ENCODE data around the gene RAB4A.

The RAB4A gene

GRCh38 chr1:229260297-229260696 is 10.6 kb upstream of the RAB4A start:
- Histone ChIP-seq H3K27me3 (ENCODE audit: control insufficient read depth, insufficient read depth, low read length) (no peaks in the 10 kb centered on the region), H3K36me3 (ENCODE audit: control insufficient read depth, insufficient read depth, low read length) (no peaks in the 10 kb centered on the region), H3K4me2 (ENCODE audit: low read length) (no peak overlapping the region), H3K4me1 (no peaks in the 10 kb centered on the region), H2AFZ (no peak overlapping the region), H3K9me3 (ENCODE audit: control insufficient read depth, low read length) (no peaks in the 10 kb centered on the region), H3K27ac (no peak overlapping the region), H3K4me3 (ENCODE audit: low read depth, low read length) (no peak overlapping the region), H3K9ac (no peak overlapping the region), H3K79me2 (no peaks in the 10 kb centered on the region)
- TF ChIP-seq, protein P1, sequence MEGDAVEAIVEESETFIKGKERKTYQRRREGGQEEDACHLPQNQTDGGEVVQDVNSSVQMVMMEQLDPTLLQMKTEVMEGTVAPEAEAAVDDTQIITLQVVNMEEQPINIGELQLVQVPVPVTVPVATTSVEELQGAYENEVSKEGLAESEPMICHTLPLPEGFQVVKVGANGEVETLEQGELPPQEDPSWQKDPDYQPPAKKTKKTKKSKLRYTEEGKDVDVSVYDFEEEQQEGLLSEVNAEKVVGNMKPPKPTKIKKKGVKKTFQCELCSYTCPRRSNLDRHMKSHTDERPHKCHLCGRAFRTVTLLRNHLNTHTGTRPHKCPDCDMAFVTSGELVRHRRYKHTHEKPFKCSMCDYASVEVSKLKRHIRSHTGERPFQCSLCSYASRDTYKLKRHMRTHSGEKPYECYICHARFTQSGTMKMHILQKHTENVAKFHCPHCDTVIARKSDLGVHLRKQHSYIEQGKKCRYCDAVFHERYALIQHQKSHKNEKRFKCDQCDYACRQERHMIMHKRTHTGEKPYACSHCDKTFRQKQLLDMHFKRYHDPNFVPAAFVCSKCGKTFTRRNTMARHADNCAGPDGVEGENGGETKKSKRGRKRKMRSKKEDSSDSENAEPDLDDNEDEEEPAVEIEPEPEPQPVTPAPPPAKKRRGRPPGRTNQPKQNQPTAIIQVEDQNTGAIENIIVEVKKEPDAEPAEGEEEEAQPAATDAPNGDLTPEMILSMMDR (IDR thresholded peaks at IDR 0.05), result no peak

GRCh38 chr1:229262239-229262638 is 8.7 kb upstream of the RAB4A start:
- Histone ChIP-seq H3K27me3 (ENCODE audit: control insufficient read depth, insufficient read depth, low read length) (no peaks in the 10 kb centered on the region), H3K4me2 (ENCODE audit: low read length) (no peak overlapping the region), H3K9me3 (ENCODE audit: control insufficient read depth, low read length) (peaks cover 3% of the 10 kb centered on the region), H3K27ac (no peak overlapping the region), H3K79me2 (no peaks in the 10 kb centered on the region), H3K4me1 (no peaks in the 10 kb centered on the region), H2AFZ (no peak overlapping the region), H3K36me3 (ENCODE audit: control insufficient read depth, insufficient read depth, low read length) (no peaks in the 10 kb centered on the region), H3K4me3 (ENCODE audit: low read depth, low read length) (no peak overlapping the region), H3K9ac (no peak overlapping the region)
- TF ChIP-seq, protein P1 (IDR thresholded peaks at IDR 0.05), result no peak

- H3K79me2 ChIP-seq, result no peaks in the 10 kb centered on the region
- TF ChIP-seq, protein P1 (IDR thresholded peaks at IDR 0.05), result no peak
- H3K9ac ChIP-seq, result no peak overlapping the region
- H2AFZ ChIP-seq, result no peak overlapping the region
- H3K27me3 ChIP-seq (ENCODE audit: control insufficient read depth, insufficient read depth, low read length), result no peaks in the 10 kb centered on the region
- no peaks in the 10 kb centered on the region for H3K36me3 ChIP-seq (ENCODE audit: control insufficient read depth, insufficient read depth, low read length)
- peaks cover 3% of the 10 kb centered on the region for H3K9me3 ChIP-seq (ENCODE audit: control insufficient read depth, low read length)
- H3K4me1 ChIP-seq, result no peaks in the 10 kb centered on the region
- H3K4me2 ChIP-seq (ENCODE audit: low read length), result no peak overlapping the region
- no peak overlapping the region for H3K27ac ChIP-seq
- H3K4me3 ChIP-seq (ENCODE audit: low read depth, low read length), result no peak overlapping the region
Observed at GRCh38 chr1:229263254-229263653, 7.7 kb upstream of the RAB4A start.

DNA sequence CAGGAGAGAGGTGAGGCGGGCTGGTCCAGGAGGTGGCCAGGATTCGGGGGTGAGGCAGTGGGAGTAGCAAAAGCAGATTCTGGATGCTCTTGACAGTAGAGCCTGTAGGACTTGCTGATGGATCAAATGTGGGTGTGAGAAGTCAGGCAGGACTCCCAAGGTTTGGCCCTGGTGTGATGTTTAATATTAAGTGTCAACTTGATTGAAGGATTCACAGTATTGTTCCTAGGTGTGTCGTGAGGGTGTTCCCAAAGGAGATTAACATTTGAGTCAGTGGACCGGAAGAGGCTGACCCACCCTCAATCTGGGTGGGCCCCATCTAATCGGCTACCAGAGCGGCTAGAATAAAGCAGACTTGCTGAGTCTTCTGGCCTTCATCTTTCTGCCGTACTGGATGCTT is 6.8 kb upstream of the RAB4A start:
- Histone ChIP-seq H3K4me3 (ENCODE audit: low read depth, low read length) (no peak overlapping the region), H2AFZ (no peak overlapping the region), H3K9me3 (ENCODE audit: control insufficient read depth, low read length) (peaks cover 3% of the 10 kb centered on the region), H3K9ac (no peak overlapping the region), H3K27ac (no peak overlapping the region), H3K4me1 (no peaks in the 10 kb centered on the region), H3K36me3 (ENCODE audit: control insufficient read depth, insufficient read depth, low read length) (no peaks in the 10 kb centered on the region), H3K79me2 (no peaks in the 10 kb centered on the region), H3K4me2 (ENCODE audit: low read length) (no peak overlapping the region), H3K27me3 (ENCODE audit: control insufficient read depth, insufficient read depth, low read length) (no peaks in the 10 kb centered on the region)
- TF ChIP-seq, protein P1 (IDR thresholded peaks at IDR 0.05), result no peak

- H3K4me3 ChIP-seq (ENCODE audit: low read depth, low read length), result no peak overlapping the region
- TF ChIP-seq, protein P1 (IDR thresholded peaks at IDR 0.05), result no peak
- H3K27me3 ChIP-seq (ENCODE audit: control insufficient read depth, insufficient read depth, low read length), result no peaks in the 10 kb centered on the region
- H2AFZ ChIP-seq, result no peak overlapping the region
- no peak overlapping the region for H3K27ac ChIP-seq
- H3K9me3 ChIP-seq (ENCODE audit: control insufficient read depth, low read length), result peaks cover 3% of the 10 kb centered on the region
- H3K9ac ChIP-seq, result no peak overlapping the region
- H3K36me3 ChIP-seq (ENCODE audit: control insufficient read depth, insufficient read depth, low read length), result no peaks in the 10 kb centered on the region
- H3K79me2 ChIP-seq, result no peaks in the 10 kb centered on the region
- no peak overlapping the region for H3K4me2 ChIP-seq (ENCODE audit: low read length)
- no peaks in the 10 kb centered on the region for H3K4me1 ChIP-seq
Observed at GRCh38 chr1:229264487-229264886, 6.4 kb upstream of the RAB4A start.
